ENCODE results near the gene PANX3.

Gene PANX3

GRCh38 chr11:124635932-124636331, 24.7 kb downstream of the PANX3 start:
- no peak for TF ChIP-seq CTCF (conservative IDR thresholded peaks at IDR 0.05)
- no peak overlapping the region for H3K27ac ChIP-seq

- no peak overlapping the region for H3K27ac ChIP-seq
- no peak for TF ChIP-seq CTCF (conservative IDR thresholded peaks at IDR 0.05)
Observed at GRCh38 chr11:124638500-124638899, 27.3 kb downstream of the PANX3 start.

- no peak for TF ChIP-seq CTCF (conservative IDR thresholded peaks at IDR 0.05)
- no peak overlapping the region for H3K27ac ChIP-seq
Observed at GRCh38 chr11:124639186-124639585, 28.0 kb downstream of the PANX3 start.

- no peak overlapping the region for H3K27ac ChIP-seq
- TF ChIP-seq CTCF (conservative IDR thresholded peaks at IDR 0.05) = no peak; the same call in 1 of the 2 replicates
Observed at GRCh38 chr11:124640666-124641065, 29.4 kb downstream of the PANX3 start.

- TF ChIP-seq CTCF (conservative IDR thresholded peaks at IDR 0.05) = no peak
Observed at GRCh38 chr11:124642628-124643027, 31.4 kb downstream of the PANX3 start.

GRCh38 chr11:124643042-124643604, 31.9 kb downstream of the PANX3 start:
- no peak overlapping the region for H3K27ac ChIP-seq

More at GRCh38 chr11:124642628-124643027, 31.4 kb downstream of the PANX3 start:
- no peak overlapping the region for H3K27ac ChIP-seq

More at GRCh38 chr11:124643042-124643604, 31.9 kb downstream of the PANX3 start:
- no peak for TF ChIP-seq CTCF (conservative IDR thresholded peaks at IDR 0.05)

All from VCaP (cell line).